ENCODE measurements around the gene PRSS56.
"Not testable (repeated sequence)": the region's sequence is repeated elsewhere in the genome, so short reads cannot be mapped to it uniquely, and the experiment has no call there.

Gene PRSS56

GRCh38 chr2:232526372-232526941 is 6.3 kb downstream of the PRSS56 start:
- DNase-seq: no peak

DNA sequence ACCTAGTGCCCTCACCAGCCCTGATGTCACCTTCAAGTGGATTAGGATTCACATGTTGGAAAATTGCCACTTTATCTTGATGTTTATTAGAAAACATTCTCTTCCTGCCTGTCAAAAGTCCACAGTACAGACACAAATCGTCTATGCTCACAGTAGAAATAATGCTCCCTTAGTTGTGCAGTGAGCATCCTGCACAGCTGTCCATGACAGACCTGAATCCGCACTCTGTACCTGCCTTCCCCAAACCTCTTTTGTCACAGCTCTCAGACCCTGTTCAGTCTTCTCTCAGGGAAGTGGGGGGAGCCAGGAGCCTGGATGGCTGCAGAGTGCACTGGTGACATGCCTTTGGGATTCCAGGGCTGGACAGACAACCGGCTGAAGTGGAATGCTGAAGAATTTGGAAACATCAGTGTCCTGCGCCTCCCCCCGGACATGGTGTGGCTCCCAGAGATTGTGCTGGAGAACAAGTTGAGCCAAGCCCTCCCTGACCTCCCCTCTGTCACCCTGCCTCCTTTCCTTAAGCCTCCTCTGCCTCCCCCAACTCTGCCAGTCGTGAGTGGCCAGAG is 7.8 kb downstream of the PRSS56 start:
- no peak for DNase-seq

GRCh38 chr2:232528746-232529460 is 8.7 kb downstream of the PRSS56 start:
- no peak for DNase-seq

GRCh38 chr2:232529806-232530547 is 9.8 kb downstream of the PRSS56 start:
- DNase-seq: no peak

GRCh38 chr2:232530626-232531260 is 10.6 kb downstream of the PRSS56 start:
- no peak for DNase-seq

DNA sequence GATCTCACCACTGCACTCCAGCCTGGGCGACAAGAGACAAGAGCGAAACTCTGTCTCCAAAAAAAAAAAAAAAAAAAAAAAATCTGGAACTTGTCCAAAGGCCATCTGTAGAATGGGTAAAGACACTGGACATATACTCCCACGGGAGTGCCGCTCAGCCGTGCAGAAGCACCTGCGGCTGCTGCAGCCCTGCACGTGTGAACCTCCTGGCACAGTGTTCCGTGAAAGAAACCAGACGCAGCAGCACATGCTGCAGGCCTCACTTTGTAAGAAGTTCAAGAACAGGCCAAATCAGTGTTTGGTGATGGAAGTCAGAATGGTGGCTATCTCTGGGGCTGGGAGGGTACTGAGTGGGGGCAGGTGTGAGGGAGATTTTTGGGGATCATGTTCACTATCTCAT is 12.2 kb downstream of the PRSS56 start:
- DNase-seq: no peak

GRCh38 chr2:232532821-232533220 is 12.6 kb downstream of the PRSS56 start:
- DNase-seq: not testable (repeated sequence)

- no peak for DNase-seq
Measured at GRCh38 chr2:232533944-232534710, 13.9 kb downstream of the PRSS56 start.

DNA sequence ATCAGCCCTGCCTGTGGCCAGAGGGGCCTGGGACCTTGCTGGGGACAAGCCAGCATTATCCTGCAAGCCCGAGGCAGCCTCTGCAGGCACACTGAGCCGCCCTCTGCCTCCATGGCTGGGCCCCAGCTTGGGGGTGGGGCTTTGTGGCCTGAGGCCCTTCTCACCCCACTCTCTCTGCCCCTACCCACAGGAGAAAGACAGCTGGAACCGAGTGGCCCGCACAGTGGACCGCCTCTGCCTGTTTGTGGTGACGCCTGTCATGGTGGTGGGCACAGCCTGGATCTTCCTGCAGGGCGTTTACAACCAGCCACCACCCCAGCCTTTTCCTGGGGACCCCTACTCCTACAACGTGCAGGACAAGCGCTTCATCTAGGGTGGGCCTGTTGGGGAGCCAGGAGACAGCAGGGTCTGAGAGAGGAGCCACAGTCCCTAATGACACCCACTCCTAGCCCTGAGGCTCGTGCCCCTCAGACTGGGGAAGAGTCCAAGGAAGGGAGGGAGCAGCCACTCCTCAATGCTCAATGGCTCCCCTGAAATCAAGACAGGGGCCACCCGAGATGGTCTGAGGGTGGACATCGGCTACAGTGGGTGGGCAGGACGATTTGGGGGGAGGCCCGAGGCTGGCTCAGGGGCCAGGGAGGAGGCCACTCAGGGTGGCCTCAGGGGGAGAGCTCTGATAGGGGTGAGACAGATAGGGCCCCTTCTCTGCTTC is 14.9 kb downstream of the PRSS56 start:
- DNase-seq: no peak

- DNase-seq: no peak
Measured at GRCh38 chr2:232535761-232536530, 15.8 kb downstream of the PRSS56 start.

DNA sequence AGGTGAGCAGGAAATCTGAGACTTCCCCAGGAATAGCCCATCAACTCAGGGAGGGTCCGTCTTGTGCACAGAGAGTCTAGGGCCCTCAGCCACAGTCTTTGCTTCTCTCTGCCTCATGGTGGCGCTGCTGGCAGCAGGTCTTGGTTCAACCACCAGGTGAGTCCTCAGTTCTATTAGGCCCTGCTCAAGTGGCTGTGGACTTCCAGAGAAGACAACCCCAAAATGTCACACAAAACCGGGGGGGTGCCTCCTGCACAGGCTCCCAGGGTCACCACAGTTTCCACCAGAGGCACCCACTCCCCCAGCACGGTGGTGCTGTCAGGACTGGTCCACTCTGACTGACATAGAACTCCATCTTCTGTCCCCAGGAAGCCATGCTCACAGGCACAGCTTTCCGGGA is 16.9 kb downstream of the PRSS56 start:
- DNase-seq: no peak

DNA sequence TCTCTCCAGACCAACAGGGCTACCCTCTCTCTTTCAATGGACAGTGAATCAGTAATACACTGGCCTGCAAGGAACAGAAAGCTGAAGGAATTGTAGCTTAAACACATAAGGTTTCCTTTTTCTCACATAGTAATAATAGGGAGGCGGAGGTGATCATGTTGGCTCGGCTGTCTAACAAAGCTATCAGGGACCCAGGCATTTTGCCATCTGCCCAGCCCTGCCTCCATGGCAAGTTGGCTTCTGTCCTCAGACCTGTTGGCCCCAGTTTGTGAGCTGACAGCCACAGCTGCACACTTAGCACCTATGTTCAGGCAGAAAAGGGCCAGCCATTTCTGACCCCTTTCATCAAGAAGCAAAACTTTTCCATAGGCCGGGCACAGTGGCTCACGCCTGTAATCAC is 17.3 kb downstream of the PRSS56 start:
- no peak for DNase-seq

DNA sequence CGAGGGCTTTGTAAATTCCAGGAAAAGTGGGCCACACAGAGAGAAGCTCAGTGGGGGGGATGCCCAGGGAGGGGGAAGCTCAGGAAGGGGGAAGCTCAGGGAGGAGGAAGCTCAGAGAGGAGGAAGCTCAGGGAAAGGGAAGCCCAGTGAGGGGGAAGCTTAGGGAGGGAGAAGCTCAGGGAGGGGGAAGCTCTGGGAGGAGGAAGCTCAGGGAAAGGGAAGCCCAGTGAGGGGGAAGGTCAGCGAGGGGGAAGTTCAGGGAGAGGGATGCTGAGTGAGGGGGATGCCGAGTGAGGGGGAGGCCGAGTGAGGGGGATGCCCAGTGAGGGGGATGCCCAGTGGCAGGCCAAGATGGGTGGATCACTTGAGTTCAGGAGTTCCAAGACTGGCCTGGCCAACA is 18.5 kb downstream of the PRSS56 start:
- no peak for DNase-seq

DNA sequence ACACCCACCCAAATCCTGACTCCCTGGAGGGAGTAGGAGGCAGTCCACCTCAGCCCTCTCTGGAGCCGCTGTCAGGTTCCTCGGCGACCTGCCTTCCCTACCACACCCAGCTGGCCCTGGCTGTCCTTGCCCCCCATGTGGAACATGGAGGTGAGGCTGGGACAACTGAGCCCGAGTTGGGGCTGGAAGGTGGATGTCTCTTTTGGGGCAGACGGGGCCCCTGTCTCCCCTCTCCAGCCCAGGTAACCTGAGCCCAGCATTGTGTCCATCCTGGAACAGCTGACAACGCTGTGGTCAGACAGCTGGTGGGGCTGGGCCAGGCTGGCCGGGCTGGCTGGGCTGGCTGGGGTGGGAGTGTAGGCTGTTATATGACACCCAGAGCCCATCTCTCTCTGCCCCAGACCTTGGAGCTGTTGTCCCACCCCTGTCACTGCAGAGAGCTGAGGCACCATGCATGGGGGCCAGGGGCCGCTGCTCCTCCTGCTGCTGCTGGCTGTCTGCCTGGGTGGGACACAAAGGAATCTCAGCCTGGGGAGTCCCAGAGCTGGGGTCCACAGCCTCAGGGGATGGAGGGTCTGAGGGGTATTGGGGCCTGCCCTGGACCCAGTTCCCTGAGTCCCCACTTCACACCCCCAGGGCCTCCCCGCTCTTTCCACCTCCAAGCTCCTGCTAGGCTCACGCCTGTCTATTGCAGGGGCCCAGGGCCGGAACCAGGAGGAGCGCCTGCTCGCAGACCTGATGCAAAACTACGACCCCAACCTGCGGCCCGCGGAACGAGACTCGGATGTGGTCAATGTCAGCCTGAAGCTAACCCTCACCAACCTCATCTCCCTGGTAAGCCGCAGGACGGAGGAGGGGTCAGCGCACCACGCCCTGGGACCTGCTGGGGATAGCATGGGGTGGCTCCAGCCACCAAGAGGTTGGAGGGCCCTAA is 19.4 kb downstream of the PRSS56 start, which contains the start of gene CHRNG:
CHRNG (plus strand) TSS at position 395 of the 934 bp plus-strand sequence; CDS start at position 451, 56 bp downstream.
- DNase-seq: no peak

GRCh38 chr2:232540441-232541041 is 20.4 kb downstream of the PRSS56 start:
- no peak for DNase-seq

GRCh38 chr2:232541195-232541960 is 21.2 kb downstream of the PRSS56 start:
- DNase-seq: no peak

- no peak for DNase-seq
Measured at GRCh38 chr2:232541961-232542714, 21.9 kb downstream of the PRSS56 start.
